ENCODE data around the gene RFX4.

DNA sequence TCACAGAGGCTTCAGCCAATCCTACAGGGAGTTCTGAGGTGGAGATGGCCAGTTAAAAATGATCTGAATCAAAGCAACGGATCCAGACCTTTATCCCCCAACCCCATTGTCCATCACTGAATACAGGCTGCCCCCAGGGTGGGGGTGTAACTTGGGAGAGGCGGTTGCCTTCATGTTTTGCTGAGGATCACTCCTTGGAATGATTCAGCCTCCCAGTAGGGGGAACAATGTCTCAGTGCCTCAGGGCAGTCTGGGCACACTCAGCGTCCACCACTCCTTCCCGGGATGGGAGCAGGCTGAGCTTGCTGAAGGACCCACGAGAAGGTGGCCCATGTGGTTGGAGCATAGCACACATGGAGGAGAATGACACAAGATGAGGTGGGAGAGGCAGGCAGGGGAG lies 60.2 kb downstream of the RFX4 start:
- TF ChIP-seq CTCF (IDR thresholded peaks at IDR 0.05) (no peak), POLR2AphosphoS5 (IDR thresholded peaks at IDR 0.05) (no peak)
